Measurements from ENCODE around the gene ZNF521. TPM values are rescaled to one million over a fixed set of nuclear protein-coding genes. Genes with fewer than 3 reads are reported as not detected.

ZNF521 gene
- total RNA-seq, 2 donors from 2014 or later = 3.8 to 5.3 TPM

GRCh38 chr18:25089470-25089869 is 262.5 kb downstream of the ZNF521 start:
- no peaks in the 10 kb centered on the region for H3K36me3 ChIP-seq
- H3K4me1 ChIP-seq = no peaks in the 10 kb centered on the region
- intact Hi-C loops (cut with DNase I) = no loop called here
- H3K9me3 ChIP-seq = no peaks in the 10 kb centered on the region
- no peak for DNase-seq
- no peak for TF ChIP-seq CTCF (IDR thresholded peaks at IDR 0.05)
- H3K27ac ChIP-seq = no peak overlapping the region
- no peaks in the 10 kb centered on the region for H3K27me3 ChIP-seq
- no peak overlapping the region for H3K9ac ChIP-seq (ENCODE audit: low read depth in 2 of 2, low read length in 2 of 2)
- H3K4me3 ChIP-seq = no peak overlapping the region

- H3K4me3 ChIP-seq = no peak overlapping the region
- H3K9ac ChIP-seq (ENCODE audit: low read depth in 2 of 2, low read length in 2 of 2) = no peak overlapping the region
- no peak for DNase-seq
- H3K9me3 ChIP-seq = no peaks in the 10 kb centered on the region
- H3K4me1 ChIP-seq = no peaks in the 10 kb centered on the region
- H3K36me3 ChIP-seq = no peaks in the 10 kb centered on the region
- intact Hi-C loops (cut with DNase I) = no loop called here
- H3K27ac ChIP-seq = no peak overlapping the region
- no peak for TF ChIP-seq CTCF (IDR thresholded peaks at IDR 0.05)
- H3K27me3 ChIP-seq = no peaks in the 10 kb centered on the region
These were observed 265.1 kb downstream of the ZNF521 start for GRCh38 chr18:25086876-25087275.

- no peak overlapping the region for H3K4me3 ChIP-seq
- H3K27ac ChIP-seq = no peak overlapping the region
- H3K27me3 ChIP-seq = no peaks in the 10 kb centered on the region
- no peaks in the 10 kb centered on the region for H3K9me3 ChIP-seq
- TF ChIP-seq CTCF (IDR thresholded peaks at IDR 0.05) = no peak
- DNase-seq = no peak
- no peak overlapping the region for H3K9ac ChIP-seq (ENCODE audit: low read depth in 2 of 2, low read length in 2 of 2)
- H3K4me1 ChIP-seq = no peaks in the 10 kb centered on the region
- H3K36me3 ChIP-seq = no peaks in the 10 kb centered on the region
- intact Hi-C loops (cut with DNase I) = no loop called here
These were observed 271.0 kb downstream of the ZNF521 start for GRCh38 chr18:25081001-25081400.

- no peaks in the 10 kb centered on the region for H3K9me3 ChIP-seq
- H3K27ac ChIP-seq = no peak overlapping the region
- no peak for DNase-seq
- no peak overlapping the region for H3K4me3 ChIP-seq
- H3K4me1 ChIP-seq = no peaks in the 10 kb centered on the region
- no peak for TF ChIP-seq CTCF (IDR thresholded peaks at IDR 0.05)
- no peak overlapping the region for H3K9ac ChIP-seq (ENCODE audit: low read depth in 2 of 2, low read length in 2 of 2)
- H3K27me3 ChIP-seq = no peaks in the 10 kb centered on the region
- no peaks in the 10 kb centered on the region for H3K36me3 ChIP-seq
- intact Hi-C loops (cut with DNase I) = no loop called here
These were observed 271.8 kb downstream of the ZNF521 start for GRCh38 chr18:25080211-25080610.

- H3K27me3 ChIP-seq = no peaks in the 10 kb centered on the region
- no peaks in the 10 kb centered on the region for H3K4me1 ChIP-seq
- intact Hi-C loops (cut with DNase I) = no loop called here
- no peak overlapping the region for H3K9ac ChIP-seq (ENCODE audit: low read depth in 2 of 2, low read length in 2 of 2)
- H3K4me3 ChIP-seq = no peak overlapping the region
- TF ChIP-seq CTCF (IDR thresholded peaks at IDR 0.05) = no peak
- no peaks in the 10 kb centered on the region for H3K9me3 ChIP-seq
- no peak for DNase-seq
- no peaks in the 10 kb centered on the region for H3K36me3 ChIP-seq
- no peak overlapping the region for H3K27ac ChIP-seq
These were observed 273.8 kb downstream of the ZNF521 start for GRCh38 chr18:25077944-25078723.

Measured in colonic mucosa (tissue), 4 donors.